Lung microvascular endothelial cell (primary cell): ENCODE data around the gene RNF130. TPM values are rescaled to one million over a fixed set of nuclear protein-coding genes. Genes with fewer than 3 reads are reported as not detected.

Experiments used
- DNase-seq, 2 donors: peaks; one replicate each; pipeline versions ENCODE4 v3.0.0 to v3.0.0-alpha.2; 2010; ENCODE audit warnings: low read depth in 2 of 2
- total RNA-seq: library from RNA; depleted of rRNA; stranded (reverse); fragments of >200 nt; gene quantifications from 2 replicates; pipeline ENCODE4 v1.2.1, GENCODE V29; 2014

The RNF130 gene
- total RNA-seq, 1 donor from 2014 or later: 37.7 TPM

DNA sequence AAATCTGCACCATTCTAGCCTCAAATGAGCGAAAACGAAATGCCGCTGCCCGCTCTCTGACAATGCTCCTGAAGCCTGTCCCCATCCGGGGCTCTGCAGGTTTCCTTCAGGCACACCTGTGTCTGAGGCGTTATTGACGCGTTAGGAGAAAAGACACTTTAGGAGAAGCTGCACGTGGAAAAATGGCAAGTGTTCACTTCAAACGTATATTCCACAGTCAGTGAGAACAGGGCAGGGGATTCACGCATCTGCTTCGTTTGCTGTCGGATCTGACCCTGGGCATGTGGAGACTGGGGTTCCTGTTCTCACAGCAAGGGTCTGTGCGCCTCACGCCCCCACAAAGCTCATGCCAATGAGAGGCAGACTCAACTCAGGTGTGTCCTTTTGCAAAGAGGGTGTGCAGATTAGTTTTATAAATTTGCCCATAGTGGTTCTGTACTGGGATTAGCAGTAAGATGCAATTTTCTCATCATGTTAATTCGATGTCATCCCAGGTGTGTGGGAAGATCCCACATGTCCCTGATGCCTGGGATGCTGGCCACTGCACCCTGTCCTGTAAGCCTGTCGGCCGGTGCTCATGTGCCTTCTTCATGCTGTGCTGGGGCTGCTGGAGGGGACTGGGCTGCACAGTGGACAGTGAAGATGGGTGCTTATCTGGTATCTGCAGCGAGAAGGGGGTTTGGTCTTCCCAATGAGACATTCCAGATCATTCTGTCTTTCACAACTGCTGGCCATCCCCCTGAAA lies 152.6 kb downstream of the RNF130 start:
- DNase-seq: no peak

DNA sequence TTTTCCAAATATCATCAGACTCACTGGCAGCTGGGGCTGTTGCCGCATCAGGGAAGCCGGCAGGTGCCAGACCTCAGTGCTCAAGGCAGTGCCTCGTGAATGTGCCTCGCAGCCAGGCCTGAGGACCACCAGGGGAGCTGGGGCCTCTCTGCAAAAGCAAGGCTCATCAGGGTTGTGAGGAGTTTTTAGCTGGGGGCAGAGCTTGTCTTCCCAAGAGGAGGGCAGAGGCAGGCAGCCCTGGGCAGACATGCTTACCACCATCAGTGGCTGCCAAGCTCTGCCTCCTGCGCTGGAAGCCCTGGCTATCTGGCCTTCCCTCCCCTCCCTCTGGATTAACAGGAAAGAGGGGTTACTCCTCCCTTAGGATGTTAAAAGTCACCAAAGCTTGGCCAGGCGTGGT lies 155.0 kb downstream of the RNF130 start:
- DNase-seq: no peak

DNA sequence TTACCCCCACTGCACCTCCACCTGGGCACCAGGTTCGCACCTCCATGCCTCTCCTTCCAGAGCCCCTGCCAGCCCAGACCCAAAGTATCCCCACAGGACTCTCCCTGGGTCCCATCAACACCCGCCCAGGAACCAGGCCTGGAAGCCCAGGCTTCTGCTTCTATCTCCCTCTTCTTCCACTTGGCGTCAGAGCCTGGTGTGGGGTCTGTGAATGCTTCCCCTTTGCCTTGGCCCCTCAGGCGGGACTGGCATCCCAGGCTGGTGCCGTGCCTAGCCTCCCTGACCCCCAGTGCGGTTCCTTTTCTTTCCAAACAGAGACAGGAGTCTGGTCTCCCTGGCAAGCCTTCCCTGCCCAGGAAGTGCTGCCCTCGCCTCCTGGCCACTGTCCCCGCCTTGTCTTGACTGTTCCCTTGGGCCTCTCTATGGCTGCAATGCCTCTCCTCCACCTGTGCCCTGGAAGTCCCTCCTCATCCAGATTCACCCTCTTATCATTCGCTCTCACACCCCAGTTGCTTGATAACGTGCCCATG lies 156.1 kb downstream of the RNF130 start:
- DNase-seq: no peak

DNA sequence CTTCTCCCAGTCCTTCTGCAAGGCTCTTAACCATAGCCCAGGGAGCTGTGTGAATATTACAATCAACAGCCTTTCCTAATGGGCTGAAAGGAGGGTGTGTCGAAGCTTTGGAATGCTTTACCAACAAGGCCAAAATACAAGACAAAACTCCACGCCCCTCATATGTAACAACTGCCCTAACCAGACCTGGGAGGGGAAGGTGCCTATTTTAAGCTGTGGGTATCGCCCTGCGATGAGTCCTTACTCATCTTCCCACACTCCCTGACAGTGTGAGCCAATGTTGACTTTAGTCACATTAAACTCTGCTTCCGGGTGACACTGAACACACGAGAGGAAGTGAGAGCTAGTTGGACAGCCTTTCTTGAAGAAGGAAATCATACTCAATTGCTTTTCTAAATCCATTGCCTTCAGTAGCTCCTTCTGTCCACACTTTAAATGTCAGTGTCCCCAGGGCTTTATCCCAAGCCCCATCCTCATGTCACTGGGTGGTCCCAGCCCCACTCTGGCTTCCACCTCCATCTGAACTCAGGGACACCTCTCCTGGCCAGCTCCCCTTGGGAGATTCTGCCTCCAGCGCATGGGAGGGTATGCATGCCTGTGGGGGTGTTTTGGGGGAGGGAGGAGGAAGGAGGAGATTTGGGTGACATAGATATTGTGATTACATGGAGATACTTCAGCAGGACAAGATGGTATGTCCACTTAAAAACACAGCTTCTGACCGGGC lies 157.4 kb downstream of the RNF130 start:
- peak in 1 of 2 donors; percentile 32 for DNase-seq

DNA sequence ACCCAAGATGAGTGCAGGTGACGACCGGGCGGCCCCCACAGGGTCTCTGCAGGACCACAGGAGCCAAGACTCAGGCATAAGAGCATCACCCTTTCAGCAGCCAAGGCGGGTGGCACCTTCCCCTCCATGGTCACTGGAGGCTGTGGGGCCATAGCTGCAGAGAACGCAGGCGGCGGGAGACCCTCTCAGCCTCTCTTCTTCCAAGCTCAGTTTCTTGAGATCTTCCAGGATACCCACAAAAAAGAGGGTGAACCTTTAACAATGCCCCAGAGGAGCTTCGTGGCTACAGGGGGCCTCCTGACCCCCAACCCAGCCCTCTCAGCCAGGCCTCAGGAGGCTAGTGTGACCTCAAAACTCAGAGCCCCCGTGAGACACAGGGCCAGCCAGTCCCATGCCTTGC lies 158.1 kb downstream of the RNF130 start:
- no peak for DNase-seq

DNA sequence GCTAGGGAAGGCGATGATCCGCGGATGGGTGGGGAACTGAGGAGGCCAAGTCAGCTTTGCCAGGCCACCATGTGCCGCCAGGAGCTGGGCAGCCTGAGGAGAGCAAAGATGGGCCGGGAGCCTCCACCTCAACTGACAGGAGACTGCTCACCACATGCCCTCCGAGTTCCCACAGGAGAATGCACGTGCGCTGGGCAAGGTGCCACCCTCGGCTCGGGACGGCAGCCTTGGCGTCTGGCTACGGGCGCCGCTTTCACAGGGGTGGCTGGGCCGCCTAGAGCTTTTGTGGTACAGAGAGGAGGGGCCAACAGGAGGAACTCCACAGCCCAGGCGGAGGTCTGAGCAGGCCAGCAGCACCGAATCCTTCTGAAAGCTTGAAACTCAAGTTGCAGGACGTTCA lies 158.6 kb downstream of the RNF130 start:
- DNase-seq: no peak

DNA sequence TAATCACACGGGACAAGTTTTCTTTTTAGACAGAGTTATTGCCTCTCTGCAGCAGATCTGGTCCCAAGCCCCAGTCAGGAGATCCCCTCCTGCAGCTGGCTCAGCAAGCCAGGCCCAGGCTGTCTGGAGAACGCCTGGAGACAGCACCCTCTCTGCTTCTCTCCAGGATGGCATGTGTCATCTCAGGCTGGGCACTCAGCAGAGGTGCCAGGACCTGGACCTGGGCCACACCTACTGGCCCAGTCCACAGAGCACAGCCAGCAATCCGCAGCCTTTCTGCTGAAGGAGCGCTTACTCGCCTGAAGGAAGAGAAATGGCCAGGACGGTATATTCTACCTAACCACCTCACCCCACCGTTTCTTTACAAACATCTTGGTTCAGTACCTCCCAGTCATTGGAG lies 159.2 kb downstream of the RNF130 start:
- DNase-seq: no peak

DNA sequence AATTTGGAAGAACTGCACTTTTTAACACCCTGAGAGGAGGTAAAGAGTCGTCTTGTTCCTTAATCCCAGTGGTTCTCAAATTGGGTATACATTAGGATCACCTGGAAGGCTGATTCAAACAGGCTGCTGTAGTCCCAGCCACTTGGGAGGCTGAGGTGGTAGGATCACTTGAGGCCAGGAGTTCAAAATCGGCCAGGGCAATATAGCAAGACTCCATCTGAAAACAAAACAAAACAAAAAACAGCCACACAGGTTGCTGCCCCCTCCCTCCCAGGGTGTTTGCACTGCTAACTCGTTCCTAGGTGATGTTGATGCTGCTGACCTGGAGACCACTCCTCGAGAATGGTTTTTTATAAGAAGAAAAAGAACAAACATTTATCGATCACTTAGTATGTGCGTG lies 162.3 kb downstream of the RNF130 start:
- no peak for DNase-seq

DNA sequence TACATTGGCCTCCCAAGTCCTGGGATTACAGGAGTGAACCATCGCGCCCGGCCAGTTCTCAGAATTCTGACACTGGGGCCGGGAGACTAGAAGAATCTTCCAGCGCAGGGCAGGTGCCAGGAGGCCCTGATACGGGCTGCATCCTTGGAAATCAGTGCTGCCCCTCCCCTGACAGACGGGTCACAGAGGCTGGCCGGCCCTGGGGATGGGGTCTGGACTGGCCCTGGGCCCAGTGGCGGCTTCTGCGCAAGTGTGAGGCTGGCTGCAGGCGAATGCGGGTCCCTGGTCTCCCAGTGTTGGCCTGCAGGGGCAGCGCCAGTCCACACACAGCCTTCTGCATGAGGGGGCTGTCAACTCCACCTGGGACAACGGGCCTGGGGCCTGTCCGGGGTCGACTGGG lies 163.0 kb downstream of the RNF130 start:
- peak in 1 of 2 donors; percentile 18 for DNase-seq

DNA sequence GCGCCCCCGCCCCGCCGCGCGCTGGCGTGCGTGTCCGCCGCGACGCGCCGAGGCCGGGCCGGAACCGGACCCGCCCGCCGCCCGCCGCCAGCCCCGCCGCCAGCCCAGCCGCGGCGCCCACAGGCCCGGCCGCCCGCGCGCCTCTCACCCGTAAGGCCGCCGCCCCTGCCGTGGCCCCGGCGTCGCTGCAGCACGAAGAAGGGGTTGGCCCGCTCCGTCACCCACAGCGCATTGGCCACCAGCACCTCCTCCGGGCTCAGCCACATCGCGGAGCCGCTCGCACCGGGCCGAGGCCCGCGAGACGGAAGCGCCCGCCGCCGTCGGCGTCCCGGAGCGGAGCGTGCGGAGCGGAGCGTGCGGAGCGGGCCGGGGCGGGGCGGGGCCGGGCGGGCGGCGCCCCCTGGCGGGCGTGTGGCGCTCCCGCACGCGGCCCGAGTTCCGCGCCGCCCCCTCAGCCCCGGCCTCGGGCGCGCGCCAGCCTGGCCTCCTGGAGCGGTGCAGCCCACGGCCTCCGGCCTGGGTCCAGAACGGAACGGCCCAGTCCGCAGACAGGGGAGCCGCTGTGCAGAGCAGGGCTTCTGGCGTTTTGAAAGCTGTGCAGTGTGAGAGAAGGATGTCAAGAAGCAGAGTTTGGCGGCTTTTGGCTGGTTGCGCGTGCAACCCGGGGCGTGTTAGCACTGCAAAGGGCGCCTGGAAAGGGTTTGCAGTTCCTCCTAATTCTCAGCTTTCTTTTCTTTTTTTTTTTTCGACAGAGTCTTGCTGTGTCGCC lies 163.8 kb downstream of the RNF130 start, which contains the start of gene TBC1D9B:
TSS of gene TBC1D9B (minus strand) at position 342 of the 769 bp plus-strand sequence. CDS start at position 266, 76 bp downstream.
- DNase-seq: peak; percentile 71 to 79

DNA sequence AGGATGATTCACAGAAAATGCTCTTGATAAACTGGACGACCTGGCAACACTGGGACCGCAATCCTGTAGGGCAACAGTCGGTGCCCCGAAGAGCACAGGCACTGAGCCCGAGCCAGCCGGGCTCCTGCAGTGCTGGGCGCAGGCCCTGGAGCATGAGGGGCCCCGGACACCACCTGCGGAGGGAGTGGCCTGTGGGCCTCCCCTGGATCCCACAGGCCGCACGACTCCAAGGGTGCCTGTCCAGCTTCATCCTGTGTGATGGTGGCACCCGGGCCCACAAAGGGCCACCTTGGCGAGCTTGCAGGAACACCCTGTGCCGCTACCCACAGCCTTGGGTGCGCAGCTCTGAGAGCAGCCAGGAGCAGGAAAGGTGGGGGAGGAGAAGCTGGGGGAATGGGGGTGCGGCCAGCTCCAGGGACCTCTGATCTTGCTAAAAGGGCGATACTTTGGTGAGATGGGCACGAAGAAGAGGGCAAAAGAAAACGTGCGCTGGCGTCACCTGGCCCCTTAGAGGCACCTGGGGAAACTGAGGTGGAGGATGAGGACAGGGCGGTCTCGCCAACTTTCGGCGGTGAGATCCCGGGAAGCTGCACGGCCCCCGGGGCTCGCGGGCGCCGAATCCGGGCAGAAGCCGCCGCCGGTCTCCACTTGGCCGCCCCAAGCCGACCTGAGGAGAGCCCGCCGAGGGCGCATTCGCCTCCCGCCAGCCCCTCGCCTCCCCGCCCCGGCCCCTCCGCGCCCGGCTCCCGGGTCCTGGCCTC lies 164.6 kb downstream of the RNF130 start:
- DNase-seq: peak; percentile 26 to 31

DNA sequence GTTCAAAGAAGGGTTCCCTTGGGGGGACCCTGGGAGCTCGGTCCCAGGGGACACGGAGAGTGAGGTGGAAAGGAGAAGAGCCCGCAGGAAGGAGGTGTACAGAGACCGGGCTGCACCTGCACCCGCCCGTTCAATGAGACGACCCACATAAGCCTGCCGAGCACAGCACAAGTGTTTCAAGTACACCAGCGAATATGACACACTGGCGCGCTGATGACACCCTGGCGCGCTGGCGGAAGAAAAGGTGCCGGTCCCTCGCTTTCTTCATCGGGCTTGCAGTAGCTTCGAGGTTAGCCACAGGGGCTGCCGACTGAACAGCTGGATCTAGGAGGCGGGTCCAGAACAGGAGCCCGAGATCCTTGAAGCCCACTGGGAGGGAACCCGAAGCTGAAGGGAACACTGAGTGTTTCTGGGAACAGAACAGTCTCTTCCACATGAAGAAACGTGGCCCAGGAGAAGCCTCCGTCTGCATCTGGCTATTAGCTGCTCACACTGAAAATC lies 165.2 kb downstream of the RNF130 start:
- DNase-seq: no peak

DNA sequence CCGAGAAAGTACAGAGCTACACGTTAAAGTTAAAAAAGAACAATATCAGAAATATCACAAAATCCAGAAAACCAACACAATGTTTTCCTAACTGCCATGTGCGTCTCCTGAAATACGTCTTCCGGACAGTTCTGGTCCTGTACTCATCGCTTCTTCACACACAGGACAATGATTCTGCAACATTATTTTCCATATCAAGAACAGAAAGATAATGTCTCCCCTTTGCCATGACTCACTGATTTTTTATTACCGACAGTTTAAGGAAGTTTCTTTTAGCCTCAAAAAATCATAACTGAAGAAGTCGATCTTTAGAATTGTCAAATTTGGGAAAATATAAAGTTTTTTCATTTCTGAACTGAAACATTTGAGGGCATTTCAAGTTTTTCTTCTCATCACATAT lies 166.4 kb downstream of the RNF130 start:
- peak; percentile 34 to 37 for DNase-seq

Other genes with a start within 250 kb of the RNF130 start
- 3.9 and 7.9 TPM in 2 replicates for gene MRNIP, start 212.9 kb downstream of the RNF130 start, total RNA-seq
- 34.7 and 55.8 TPM in 2 replicates for gene TBC1D9B, start 163.9 kb downstream of the RNF130 start, total RNA-seq
- under 0.01 TPM in 1 of 2 replicates, not detected in the other for gene RASGEF1C, start 137.5 kb upstream of the RNF130 start, total RNA-seq
- gene MAPK9, start 220.3 kb upstream of the RNF130 start, total RNA-seq: 13.5 and 23.0 TPM in 2 replicates